HG02759 (cell line): ENCODE results near the gene BTBD7.

Source experiments
- ATAC-seq: cut with Tn5 transposase; IDR thresholded peaks from one replicate; pipeline ENCODE4 v1.9.1; 2021; ENCODE audit warnings: mild to moderate bottlenecking, moderate library complexity; ENCODE audit not compliant: unreplicated experiment

Gene BTBD7

GRCh38 chr14:93206793-93207467 lies 125.9 kb downstream of the BTBD7 start, which contains the start of the genes GON7 and UBR7:
Gene GON7, minus strand, starts transcription at chr14:93207065. Its CDS starts 28 bp downstream, at chr14:93207037.
Gene UBR7, plus strand, starts transcription at chr14:93207256. Its CDS starts 36 bp downstream, at chr14:93207292.
- peak; percentile 90 for ATAC-seq

GRCh38 chr14:93201155-93201704 lies 131.6 kb downstream of the BTBD7 start:
- ATAC-seq, result no peak

- ATAC-seq, result no peak
Observed at GRCh38 chr14:93200553-93200952, 132.3 kb downstream of the BTBD7 start.

GRCh38 chr14:93199031-93199430 lies 133.8 kb downstream of the BTBD7 start:
- ATAC-seq, result no peak

GRCh38 chr14:93195316-93195999 lies 137.4 kb downstream of the BTBD7 start:
- ATAC-seq, result no peak
